ENCODE measurements around the gene NFE2L2. TPM values are rescaled to one million over a fixed set of nuclear protein-coding genes. Genes with fewer than 3 reads are reported as not detected.
A peak's percentile ranks its signal among the peaks of the same experiment; 100 is the strongest.

NFE2L2 gene
- total and polyA plus RNA-seq, 9 of the 15 experiments (the other 6 are each of a cell fraction or from before 2014, with no cell fraction given): 29.3 to 120 (median 59.3) TPM

DNA sequence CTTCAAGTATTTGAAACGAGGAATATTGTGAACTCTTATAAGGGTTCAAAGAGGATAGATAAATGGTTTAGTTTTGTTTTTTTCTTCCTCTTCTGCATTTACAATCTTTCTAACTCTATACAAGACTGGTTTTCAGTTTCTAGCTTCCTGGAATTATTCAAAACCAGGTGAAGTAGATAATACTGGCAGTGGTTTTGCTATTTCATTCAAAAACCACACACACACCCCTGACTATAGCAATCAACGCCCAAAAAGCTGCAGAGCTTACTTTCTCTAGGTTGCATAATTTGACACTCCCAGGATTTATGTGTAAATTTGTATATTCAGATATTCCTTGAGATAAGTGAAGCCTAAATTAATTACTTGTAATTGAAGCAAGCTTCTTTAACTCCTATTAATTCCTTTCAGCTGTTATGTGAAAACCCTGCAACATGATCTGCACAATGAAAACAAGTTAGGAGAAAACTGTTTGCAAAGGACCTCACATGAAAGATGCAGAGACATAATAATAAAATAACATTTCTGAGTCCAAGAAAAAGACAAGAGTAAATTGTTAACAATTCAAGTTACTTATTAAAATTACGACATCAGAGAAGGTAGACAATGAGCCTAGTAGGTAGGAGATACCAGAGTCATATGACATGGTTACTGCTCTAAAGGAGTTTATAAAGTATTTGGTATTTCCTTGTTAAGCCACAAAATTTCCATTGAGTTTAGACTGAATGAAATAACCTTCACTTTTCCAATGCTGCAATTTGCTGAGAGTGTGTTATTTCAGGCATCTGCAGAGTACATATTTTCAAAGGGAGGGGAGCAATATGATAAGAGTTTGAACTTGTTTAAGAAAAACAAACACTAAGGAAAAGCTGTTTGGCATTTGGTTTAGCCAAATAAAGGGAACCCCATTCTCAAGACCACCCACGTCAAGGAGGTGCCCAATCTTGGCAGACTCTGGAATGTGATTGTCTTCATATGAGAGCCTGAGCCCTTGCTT, 1.6 kb upstream of the NFE2L2 start (continued):
- TF ChIP-seq E2F8 (IDR thresholded peaks at IDR 0.05; ENCODE audit: low read depth, partially characterized antibody): no peak
- TF ChIP-seq, protein P1, sequence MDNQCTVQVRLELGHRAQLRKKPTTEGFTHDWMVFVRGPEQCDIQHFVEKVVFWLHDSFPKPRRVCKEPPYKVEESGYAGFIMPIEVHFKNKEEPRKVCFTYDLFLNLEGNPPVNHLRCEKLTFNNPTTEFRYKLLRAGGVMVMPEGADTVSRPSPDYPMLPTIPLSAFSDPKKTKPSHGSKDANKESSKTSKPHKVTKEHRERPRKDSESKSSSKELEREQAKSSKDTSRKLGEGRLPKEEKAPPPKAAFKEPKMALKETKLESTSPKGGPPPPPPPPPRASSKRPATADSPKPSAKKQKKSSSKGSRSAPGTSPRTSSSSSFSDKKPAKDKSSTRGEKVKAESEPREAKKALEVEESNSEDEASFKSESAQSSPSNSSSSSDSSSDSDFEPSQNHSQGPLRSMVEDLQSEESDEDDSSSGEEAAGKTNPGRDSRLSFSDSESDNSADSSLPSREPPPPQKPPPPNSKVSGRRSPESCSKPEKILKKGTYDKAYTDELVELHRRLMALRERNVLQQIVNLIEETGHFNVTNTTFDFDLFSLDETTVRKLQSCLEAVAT (IDR thresholded peaks at IDR 0.05): peak in 1 of 2 experiments; percentile 90; a peak in 2 of 4 replicates
- TF ChIP-seq, protein P2, sequence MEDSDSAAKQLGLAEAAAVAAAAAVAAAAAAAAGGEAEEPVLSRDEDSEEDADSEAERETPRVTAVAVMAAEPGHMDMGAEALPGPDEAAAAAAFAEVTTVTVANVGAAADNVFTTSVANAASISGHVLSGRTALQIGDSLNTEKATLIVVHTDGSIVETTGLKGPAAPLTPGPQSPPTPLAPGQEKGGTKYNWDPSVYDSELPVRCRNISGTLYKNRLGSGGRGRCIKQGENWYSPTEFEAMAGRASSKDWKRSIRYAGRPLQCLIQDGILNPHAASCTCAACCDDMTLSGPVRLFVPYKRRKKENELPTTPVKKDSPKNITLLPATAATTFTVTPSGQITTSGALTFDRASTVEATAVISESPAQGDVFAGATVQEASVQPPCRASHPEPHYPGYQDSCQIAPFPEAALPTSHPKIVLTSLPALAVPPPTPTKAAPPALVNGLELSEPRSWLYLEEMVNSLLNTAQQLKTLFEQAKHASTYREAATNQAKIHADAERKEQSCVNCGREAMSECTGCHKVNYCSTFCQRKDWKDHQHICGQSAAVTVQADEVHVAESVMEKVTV (CRISPR knock-in tag; IDR thresholded peaks at IDR 0.05): peak; percentile 37; the same call in 1 of the 2 replicates
- no peak for TF ChIP-seq CBX5 (IDR thresholded peaks at IDR 0.05; ENCODE audit: borderline replicate concordance, low read depth)
- TF ChIP-seq, protein P3, sequence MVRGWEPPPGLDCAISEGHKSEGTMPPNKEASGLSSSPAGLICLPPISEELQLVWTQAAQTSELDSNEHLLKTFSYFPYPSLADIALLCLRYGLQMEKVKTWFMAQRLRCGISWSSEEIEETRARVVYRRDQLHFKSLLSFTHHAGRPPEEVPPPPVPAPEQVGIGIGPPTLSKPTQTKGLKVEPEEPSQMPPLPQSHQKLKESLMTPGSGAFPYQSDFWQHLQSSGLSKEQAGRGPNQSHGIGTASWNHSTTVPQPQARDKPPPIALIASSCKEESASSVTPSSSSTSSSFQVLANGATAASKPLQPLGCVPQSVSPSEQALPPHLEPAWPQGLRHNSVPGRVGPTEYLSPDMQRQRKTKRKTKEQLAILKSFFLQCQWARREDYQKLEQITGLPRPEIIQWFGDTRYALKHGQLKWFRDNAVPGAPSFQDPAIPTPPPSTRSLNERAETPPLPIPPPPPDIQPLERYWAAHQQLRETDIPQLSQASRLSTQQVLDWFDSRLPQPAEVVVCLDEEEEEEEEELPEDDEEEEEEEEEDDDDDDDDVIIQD (CRISPR knock-in tag; IDR thresholded peaks at IDR 0.05): no peak
- TF ChIP-seq MAZ (CRISPR knock-in tag; conservative IDR thresholded peaks at IDR 0.05 in 1 of 2, IDR thresholded peaks at IDR 0.05 in 1 of 2): peak in 1 of 2 experiments; percentile 25; a peak in 1 of 4 replicates
- no peak for TF ChIP-seq KLF13 (tag; IDR thresholded peaks at IDR 0.05; ENCODE audit: borderline replicate concordance, low read depth)
- TF ChIP-seq WHSC1 (IDR thresholded peaks at IDR 0.05; ENCODE audit: low read length): no peak
- no peak for TF ChIP-seq FOXA1 (IDR thresholded peaks at IDR 0.05; ENCODE audit: borderline replicate concordance)
- no peak for TF ChIP-seq GTF2A2 (tag; IDR thresholded peaks at IDR 0.05)
- TF ChIP-seq ZNF780A (CRISPR knock-in tag; IDR thresholded peaks at IDR 0.05): no peak
- peak; percentile 35 for TF ChIP-seq CCNT2 (IDR thresholded peaks at IDR 0.05; ENCODE audit: borderline replicate concordance, extremely low read depth, insufficient read length, low read depth, low read length)
- TF ChIP-seq RBM22 (IDR thresholded peaks at IDR 0.05; ENCODE audit: low read depth, low read length, poor library complexity, severe bottlenecking): no peak
- TF ChIP-seq ZNF766 (CRISPR knock-in tag; conservative IDR thresholded peaks at IDR 0.05): 0 out of 2 replicates have a peak, but pooled peaks have one; percentile 8

Measured in K562 (cell line).